Adrenal gland (tissue), 5 donors: Measurements from ENCODE around the gene TMEM91.

ENCODE experiments used
- POLR2A ChIP-seq, 2 donors: fragments of 450-650 bp; IDR thresholded peaks; one replicate each; pipeline ENCODE4 v1.6.1; 2017; ENCODE audit warnings: antibody characterized with exemption in 2 of 2, mild to moderate bottlenecking in 2 of 2, moderate library complexity in 1 of 2
- TF ChIP-seq, protein P1 (sequence below), 6 experiments: fragments of 450-650 bp in 4 of 6; fragments of 200-600 bp in 2 of 6; sonication (generic) in 1 of 6; IDR thresholded peaks; 1 replicate in 5 of 6; 2 replicates in 1 of 6; pipeline versions ENCODE4 v1.5.1 to v1.8.0; 2016 to 2021; ENCODE audit warnings: antibody characterized with exemption in 6 of 6, mild to moderate bottlenecking in 2 of 6, moderate library complexity in 1 of 6
- donor health status: DM: no; HTN: no; CAD: no.

- TF ChIP-seq, protein P1, sequence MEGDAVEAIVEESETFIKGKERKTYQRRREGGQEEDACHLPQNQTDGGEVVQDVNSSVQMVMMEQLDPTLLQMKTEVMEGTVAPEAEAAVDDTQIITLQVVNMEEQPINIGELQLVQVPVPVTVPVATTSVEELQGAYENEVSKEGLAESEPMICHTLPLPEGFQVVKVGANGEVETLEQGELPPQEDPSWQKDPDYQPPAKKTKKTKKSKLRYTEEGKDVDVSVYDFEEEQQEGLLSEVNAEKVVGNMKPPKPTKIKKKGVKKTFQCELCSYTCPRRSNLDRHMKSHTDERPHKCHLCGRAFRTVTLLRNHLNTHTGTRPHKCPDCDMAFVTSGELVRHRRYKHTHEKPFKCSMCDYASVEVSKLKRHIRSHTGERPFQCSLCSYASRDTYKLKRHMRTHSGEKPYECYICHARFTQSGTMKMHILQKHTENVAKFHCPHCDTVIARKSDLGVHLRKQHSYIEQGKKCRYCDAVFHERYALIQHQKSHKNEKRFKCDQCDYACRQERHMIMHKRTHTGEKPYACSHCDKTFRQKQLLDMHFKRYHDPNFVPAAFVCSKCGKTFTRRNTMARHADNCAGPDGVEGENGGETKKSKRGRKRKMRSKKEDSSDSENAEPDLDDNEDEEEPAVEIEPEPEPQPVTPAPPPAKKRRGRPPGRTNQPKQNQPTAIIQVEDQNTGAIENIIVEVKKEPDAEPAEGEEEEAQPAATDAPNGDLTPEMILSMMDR (IDR thresholded peaks at IDR 0.05) = no peak
- no peak for TF ChIP-seq POLR2A (IDR thresholded peaks at IDR 0.05)
Observed at GRCh38 chr19:41408256-41408655, 31.9 kb downstream of the TMEM91 start.
